ENCODE results near the gene TNS3.
A peak's percentile ranks its signal among the peaks of the same experiment; 100 is the strongest.
"Not testable (repeated sequence)": the region's sequence is repeated elsewhere in the genome, so short reads cannot be mapped to it uniquely, and the experiment has no call there.

Gene TNS3

DNA sequence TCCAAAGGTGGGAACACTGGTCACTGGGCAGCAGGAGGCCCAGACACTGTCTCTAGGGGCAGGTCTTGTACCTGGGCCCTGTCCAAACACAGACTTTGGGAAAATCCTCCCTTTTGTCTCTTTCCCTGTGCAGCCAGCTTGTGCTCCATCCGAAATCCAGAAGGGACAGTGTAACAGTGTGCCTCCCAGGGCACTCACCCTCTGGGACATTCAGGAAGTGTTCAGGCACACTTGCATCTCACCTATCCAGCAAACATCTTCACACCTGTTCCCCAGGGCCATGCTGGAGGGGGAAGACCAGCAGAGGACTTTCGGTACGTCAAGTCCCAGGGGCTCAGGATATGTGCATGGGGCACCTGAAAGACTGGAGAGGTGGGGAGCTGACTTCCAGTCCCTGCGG, 38.9 kb downstream of the TNS3 start:
- FAIRE-seq (no peak), DNase-seq (ENCODE audit: low spot score) (no peak)

DNA sequence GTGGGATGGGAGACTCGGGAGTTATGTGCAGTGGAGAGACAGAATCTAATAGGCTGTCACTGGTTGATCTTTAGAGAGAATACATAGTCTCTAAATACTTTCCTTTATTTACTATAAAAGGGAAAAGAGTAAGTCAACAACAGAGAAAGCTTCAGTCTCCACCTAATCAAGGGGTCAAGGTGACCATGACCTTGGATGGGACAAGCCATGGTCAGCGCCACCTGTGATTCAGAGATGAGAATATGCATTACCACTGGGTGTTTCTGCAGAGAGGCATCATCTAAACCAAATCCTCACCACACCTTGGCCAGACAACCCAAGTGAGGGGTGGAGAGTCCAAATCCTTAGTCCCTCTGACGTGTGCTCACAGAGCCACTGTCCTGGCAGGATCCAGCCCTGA, 39.9 kb downstream of the TNS3 start:
- FAIRE-seq (no peak), DNase-seq (ENCODE audit: low spot score) (no peak)

DNA sequence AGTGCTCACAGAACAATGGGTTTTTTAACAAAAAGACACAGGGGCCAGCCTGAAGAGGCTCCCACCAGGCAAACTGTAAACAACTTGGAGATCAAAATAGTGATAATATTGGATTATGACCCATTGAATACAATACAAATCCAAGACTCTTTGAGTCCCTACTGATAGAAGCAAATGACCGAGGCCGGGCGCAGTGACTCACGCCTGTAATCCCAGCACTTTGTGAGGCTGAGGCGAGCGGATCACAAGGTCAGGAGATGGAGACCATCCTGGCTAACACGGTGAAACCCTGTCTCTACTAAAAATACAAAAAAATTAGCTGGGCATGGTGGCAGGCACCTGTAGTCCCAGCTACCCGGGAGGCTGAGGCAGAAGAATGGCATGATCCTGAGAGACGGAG, 40.4 kb downstream of the TNS3 start:
- not testable (repeated sequence) for FAIRE-seq; DNase-seq (ENCODE audit: low spot score)

DNA sequence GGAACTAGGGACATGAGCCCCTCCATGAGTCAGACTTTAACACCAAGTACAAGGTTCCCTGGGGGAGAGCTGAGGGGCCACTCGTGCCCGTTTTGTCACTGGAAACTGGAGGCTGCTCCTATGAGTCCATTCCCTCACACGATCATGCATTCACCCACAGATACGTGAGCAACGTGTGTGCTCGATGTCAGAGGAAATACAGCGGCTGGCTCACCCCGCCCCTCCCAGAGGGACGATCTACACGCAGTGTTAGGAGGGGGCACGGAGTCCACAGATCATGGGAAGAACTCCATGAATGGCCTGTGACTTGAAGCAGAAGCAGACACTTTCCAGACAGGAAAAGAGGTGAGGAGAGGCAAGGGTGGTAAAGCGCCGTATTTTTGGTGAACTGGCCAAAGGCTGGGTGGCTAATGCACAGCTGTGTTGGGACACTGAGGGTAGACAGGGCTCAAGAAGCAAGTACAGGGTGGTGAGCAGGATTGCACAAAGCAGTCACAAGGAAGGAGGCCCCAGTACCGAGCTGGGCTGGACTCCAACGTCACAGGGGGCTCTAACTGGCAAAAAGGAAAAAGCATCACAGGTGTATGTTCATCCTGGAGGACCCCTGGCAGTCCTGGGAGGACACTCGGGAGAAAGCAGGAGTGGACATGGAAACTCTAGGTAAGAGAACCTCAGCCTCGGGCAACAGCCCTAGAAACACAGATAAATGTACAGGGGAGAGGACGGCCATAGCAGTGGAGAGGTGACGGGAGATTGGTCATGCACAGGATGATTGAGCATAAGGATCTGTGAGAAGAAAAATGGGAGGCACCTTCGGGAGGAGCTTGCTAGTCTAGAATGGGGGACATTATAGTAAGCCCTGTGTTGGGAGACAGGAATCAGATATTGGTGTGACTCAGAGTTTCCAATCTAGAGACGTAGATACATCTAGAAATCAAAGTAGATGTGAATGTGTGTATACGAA, 41.2 kb downstream of the TNS3 start:
- no peak for FAIRE-seq
- DNase-seq (ENCODE audit: low spot score): peak; percentile 16

DNA sequence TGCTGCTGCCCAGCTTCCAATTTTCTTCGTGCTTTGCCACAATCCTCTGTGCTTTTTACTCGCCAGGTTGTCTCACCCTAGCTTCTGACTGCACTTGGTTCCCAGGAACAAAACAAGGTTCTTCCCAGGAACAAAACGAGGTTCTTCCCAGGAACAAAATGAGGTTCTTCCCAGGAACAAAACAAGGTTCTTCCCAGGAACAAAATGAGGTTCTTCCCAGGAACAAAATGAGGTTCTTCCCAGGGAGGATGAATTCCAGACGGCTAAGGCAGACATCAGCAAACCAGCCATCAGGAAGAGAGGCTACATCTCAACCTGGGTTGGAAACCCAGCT, 41.9 kb downstream of the TNS3 start:
- no peak for DNase-seq (ENCODE audit: low spot score)
- FAIRE-seq: no peak

DNA sequence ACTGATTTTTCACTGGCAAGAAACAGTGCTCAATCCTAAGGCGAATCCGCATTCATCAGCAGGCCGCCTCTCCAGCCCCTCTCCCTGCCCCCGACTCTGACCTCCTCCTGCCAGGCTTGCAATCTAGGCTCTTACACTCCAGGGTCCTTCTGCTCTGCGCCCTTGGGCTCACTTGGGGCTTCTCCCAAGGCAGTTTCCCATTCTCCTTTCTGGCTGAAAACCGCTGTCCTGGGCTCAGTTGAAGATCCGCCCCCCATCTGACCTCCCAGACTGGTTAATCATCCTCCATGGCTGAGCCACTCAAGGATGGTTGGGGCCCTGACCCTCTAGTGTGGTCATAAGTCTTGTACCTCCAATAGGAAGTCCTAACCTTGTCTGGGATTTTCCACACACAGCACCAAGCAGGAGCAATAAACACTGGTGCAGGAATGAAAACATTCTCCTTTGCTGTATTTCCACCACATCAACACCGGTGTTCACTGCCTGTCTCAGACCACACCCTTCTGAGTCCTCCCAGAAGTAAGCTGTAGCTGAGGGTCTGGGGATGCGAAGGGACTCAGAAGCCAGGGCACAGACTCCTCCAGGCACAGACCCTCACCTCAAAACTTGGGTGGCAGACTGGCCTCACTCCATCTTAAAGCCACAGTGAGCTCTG, 42.4 kb downstream of the TNS3 start:
- peak; percentile 92 for DNase-seq (ENCODE audit: low spot score)
- FAIRE-seq: peak; percentile 97

DNA sequence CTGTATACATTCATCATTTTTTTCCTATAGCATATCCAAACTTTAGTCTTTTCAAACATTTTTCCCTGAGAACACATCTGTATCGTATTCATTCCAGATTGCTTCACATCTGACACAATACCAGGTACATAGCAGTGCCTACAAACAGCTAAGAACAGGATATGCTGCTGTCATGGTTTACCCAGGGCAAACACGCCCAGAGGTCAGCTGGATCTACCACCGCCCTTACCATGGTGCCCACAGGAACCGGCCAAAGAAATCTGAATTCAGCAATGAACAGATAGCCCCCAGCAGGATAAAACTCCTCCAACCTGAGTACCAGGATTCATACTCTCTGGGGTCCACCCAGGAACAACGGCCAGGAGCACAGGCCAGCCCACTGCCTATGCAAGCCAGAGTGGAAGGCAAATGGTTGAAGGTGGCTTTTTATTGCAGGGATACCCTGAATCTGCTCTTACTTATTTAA, 43.0 kb downstream of the TNS3 start:
- FAIRE-seq: no peak
- peak; percentile 9 for DNase-seq (ENCODE audit: low spot score)

DNA sequence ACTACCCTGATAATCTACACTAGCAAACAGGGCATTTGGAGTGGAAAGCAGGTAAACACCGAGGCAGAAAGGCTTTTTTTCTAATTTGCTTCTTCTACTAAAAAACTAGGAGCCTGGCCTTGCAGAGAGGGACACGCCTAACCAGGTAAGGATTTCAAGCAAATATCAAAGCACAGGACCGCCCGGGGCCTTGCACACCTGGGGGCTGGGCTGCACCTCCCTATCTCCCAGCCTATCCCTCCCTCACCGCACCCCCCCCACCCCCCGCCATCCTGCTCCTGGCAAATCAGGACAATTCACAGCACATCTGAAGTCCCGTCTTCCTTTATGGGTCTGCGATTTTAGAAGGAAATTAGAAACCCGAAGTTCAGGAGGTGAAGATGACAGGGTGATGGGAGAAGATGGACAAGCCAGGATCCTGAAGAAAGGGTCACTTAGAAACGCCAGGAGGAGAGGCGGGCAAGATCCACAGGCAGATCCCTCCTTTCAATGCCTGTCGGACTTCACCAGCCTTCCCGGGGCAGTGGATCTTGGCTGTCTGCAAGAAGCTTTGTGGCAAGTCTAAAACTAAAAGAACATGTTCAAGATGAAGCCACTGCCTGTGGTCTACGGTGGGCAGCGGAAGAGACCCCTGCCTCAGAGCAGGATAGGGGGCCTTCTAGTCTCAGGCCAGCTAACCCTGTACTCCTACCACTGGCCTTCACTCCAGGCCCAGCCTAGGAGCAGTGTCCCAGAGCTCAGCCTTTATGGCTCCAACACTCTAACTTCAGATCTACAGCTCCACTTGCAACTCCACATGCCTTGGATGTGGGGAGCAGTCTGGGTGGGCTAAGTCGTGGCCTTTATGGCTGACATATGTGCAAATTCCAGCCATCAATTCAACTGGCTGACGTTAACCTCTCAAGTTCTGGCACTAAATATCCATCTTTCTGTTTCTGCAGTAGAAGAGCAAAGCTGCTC, 43.9 kb downstream of the TNS3 start:
- FAIRE-seq (no peak), DNase-seq (ENCODE audit: low spot score) (no peak)

DNA sequence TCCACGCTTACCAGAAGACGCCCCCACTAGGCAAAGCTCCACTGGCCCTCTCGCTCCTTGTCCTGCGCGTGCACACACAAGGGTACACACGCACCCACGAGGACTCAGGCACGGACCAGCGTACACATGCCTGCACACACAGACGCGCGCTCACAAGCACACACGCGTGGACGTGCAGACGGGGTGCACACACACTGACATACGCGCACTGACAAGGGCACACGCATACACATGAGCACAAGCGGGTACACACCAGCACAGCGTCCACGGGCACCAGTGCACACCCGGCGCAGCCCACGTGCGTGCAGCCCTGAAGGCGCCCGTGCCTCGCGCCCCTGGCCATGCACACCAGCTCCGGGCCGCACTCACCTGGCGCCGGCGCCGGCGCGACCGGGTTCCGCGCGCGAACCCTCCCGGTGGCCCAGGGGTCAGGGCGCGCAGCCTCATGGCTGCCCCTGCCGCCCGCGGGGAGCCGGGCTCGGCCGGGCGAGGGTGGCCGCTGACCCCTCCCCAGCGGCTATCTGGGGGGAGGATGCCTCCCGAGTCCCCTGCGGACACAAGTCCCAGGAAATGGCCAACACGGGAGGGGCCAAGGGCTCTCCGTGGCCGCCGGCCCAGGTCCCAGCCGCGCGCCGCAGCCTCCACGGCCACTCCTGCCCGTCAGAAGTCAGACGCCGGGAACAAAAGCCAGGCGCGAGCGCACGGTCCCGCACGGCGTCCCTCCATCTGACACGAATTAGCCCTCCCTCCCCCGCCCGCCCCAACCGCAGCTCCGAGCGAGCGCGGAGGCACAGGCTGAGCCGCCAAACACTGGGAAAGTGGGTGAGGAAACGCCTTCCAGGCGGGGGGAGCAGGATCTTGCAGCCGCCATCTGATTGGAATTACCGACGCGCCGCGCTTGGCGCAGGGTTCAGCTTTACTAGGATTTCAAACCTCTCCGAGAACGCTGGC, 45.0 kb downstream of the TNS3 start:
- DNase-seq (ENCODE audit: low spot score) (peak; percentile 41), FAIRE-seq (no peak)

DNA sequence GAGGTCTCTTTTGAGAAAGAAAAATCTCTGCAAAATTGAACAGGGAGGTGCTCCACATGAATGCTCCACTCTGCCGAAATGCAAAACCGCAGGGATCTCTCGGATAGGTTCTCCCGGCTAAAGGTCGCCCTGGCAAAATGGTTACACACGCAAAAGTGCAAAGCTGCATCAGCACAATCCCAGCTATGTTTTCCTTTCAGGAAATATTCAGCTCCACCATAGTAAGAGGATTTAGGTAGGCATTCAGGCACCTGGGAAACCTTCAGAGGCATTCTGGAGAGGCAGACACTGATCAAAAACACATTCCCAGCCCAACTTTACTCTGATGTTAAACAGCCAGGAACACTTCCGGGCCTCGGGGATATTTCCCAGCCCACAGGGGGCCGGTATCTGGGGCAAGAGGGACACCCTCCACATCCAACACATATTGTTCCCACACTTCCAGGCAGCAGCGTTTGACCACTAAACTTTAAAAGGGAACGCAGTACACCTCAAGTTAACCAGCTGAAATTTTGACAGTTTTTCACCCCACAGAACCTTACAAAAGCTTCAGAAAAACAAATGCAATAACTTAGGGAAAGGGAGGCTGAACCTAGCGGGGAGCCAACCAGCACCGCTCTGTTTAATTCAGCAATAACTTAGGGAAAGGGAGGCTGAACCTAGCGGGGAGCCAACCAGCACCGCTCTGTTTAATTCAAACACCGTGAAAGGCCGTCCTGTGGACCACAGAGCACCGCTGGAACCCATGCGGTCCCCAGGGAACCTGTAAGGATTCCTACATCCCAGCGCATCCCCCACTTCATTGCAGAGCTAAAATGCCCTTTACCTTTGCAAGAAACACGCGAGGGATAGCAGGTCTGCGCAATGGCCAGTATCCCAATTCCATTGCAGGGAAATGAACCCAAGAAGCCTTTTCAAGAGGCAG, 45.9 kb downstream of the TNS3 start:
- FAIRE-seq: peak; percentile 23

DNA sequence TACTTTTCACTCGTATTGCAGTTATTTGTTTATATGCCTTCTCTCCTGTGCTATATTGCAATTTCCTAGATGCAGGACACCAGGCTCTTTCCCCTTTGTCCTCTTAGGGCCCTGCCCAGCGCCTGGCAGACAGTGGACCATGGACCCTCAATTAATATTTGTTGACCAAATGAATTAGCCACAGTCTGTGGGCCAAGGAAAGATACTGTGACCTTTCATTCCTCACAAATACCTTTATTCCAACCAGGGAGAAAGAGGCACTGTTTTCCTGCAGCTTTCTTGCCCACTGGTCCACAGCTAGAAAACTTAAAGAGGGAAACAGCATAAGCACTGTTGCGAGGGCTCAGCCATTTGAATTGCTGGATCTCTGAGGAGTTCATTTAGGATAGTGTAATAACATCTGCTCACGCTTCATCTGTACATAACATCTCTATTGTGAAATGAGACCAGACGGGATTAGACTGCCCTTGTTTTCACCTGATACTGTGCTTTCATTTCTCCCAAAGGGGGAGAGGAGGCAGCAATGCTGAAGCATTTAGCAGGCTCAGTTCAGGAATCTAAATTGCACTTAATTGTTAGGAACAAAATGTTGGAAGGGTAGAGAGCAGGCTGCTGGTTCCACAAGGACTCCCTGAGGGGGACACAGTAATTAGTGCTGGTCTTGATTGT, 46.7 kb downstream of the TNS3 start:
- DNase-seq (ENCODE audit: low spot score) (no peak), FAIRE-seq (no peak)

More for the DNA sequence above, 45.9 kb downstream of the TNS3 start:
- no peak for DNase-seq (ENCODE audit: low spot score)

DNA sequence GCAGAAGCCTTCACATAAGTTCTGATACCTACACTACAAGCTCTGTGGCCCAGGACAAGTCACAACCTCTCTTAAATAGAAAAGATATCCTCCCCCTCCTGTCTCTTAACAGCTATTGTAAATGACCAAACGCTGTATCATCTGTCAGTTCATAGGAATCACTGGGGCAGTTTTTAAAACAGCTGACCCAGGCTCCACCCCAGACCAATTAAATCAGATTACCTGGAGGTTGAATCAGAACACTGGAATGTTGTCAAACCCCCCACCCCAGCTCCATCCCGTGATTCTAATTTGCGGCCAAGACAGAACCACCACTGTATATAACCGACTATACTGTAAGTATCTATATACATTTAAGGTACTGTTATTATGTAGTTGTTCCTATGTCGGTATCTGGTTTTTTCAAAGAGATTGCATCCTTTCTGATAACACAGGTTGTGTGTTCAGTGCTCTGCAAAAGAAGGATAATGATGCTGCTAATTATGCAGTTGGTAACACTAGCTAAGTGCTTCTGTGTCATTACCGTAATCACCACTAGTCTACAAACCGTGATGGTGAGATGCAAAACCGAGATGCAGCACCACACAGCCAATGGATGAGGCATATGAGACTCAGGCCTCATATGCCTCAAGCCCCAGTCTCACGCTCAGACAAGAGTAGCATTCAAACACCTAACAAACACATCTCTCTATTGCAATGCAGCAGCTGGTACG, 47.4 kb downstream of the TNS3 start:
- FAIRE-seq: peak; percentile 2
- peak; percentile 53 for DNase-seq (ENCODE audit: low spot score)

DNA sequence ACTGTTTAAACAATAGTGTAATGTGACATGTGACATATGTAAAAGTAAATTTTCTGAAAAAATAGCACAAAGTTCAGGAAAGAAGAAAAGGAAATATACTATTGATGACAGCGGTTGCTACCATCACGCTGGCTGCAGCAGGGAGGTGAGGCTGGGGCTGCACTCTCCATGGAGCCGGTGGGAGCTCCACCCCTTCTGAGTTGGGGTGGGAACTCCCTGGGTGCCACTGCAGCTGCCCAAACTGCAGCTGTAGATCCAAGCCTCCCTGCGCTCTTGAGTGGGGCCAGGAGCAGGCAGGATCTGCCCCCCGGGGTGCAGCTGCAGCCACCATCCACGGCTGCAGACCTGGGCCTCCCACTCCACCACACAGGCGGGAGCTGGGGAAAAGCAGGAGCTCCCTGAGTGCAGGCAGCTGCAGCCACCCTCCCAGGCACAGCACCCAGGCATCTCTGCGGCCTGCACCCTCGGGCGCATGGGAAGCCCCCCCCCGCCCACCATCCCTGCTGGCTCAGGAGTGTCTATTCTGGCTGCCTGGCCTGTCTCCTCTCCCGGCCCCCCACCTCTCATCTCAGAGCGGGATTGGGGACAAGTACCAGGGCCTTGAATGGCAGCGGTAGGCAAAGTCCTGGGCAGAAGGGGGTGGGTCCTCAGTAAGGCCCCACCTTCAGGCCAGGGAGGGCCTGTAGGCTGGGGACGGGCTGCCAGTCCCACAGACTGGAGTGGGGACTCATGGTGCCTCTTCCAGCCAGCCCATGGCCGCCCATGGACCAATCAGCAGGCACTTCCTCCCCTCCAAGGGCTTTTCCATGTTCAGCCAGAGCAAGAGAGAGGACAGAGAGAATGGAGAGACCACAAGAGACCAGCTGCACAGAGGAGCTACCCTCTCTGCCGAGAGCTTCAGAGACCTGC, 50.1 kb downstream of the TNS3 start:
- FAIRE-seq (no peak), DNase-seq (ENCODE audit: low spot score) (no peak)

DNA sequence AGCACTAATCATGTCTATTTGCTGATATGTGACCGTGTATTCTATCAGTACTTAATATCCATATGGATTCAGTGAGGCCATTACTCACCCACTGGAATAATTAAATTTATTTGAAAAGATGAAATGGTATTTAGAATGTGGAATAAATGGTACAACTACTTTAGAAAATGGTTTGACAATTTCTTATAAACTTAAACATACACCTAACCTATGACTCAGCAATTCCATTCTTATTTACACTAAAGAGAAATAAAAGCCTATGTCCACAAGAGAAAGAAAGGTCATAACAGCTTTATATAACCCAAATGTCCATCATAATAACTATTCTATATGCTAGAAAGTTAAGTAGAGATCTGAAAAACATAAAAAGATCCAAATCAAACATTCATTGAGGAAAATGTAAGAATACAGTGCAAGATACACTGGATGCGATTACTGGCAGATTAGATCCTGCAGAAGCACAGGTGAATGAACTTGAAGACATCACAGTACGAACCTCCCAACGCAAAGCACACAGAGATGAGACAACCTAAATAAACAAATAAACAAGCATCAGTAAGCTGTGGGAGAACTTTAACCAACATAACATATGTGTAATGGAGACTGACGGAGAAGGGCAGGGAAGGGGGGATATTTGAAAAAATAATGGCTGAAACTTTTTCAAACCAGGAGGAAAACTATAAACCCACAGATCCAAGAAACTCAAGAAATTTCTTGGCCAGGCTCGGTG, 51.9 kb downstream of the TNS3 start:
- FAIRE-seq (no peak), DNase-seq (ENCODE audit: low spot score) (no peak)

DNA sequence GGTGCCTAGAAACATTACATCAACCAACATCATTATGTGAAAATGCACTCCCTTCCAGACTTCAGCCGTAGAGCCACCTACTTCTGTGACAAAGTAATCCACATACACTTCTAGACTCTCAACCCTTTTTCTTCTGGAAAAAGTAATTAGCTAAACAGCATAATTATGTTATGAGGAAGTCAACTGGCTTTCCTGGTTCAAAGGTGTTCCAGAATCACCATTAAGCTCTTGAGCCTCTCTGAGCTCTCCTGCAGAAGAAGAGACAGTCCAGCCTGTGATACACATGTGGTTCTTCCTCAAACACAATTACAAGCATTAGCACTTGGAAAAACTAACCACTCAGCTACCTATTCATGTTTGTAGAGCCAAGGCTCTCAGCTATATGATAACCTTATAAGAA, 52.5 kb downstream of the TNS3 start:
- FAIRE-seq (no peak), DNase-seq (ENCODE audit: low spot score) (no peak)

DNA sequence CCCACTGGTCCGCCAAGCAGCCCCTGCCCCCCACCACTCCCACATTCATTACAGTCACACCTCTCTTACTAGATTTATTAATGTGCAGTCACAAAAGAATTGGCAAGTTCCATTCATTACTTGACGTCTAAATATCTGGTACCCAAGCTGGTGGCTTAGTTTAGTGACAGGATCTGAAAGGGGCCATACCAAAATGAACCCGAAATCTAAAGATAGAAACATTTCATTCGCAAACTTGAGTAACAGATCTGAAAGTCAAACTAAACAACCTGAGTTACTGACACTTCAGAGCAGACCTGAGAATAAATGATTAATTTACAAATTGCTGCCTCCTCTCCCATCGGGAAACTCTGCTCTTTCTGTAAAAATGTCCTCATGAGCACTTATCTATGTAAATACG, 53.4 kb downstream of the TNS3 start:
- FAIRE-seq: no peak
- DNase-seq (ENCODE audit: low spot score): no peak

All from RCC 7860 (cell line).